Measurements from ENCODE around the gene SLC40A1.

The SLC40A1 gene

DNA sequence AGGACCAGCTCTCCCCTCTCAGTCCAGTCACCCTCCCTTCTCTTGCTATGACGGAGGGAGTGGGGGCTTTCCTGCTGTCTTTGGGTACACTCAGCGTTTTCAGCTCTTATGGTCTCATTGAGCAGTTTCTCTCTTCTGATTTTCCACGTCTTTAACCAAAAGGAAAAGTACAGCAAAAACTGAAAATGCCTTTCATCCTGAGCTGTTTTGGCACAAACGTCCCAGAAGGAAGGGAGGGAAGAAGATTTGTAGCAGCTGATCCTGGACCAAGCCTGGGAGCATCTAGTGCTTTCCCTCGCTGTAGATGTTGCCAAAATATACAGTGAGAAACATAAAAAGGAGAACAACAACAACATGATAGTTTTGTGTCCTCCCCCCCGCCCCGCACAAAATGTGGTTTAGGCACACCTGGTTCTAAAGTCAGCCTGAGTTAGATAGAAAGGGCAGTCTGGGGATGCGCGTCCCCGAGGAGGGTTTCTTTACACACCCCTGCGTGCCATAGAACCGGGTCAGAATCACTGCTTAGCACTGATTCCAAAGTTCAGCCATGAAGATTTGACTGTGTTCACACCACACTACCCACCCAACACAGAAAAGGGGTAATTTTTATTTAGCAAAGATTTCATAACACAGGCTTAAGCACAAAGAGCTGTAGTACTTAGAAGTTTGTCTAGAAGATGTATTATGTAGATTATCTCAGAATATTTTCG is 53.4 kb downstream of the SLC40A1 start:
- no peak overlapping the region for H3K4me3 ChIP-seq (ENCODE audit: control insufficient read depth, low read depth, low read length)
- TF ChIP-seq, protein P1, sequence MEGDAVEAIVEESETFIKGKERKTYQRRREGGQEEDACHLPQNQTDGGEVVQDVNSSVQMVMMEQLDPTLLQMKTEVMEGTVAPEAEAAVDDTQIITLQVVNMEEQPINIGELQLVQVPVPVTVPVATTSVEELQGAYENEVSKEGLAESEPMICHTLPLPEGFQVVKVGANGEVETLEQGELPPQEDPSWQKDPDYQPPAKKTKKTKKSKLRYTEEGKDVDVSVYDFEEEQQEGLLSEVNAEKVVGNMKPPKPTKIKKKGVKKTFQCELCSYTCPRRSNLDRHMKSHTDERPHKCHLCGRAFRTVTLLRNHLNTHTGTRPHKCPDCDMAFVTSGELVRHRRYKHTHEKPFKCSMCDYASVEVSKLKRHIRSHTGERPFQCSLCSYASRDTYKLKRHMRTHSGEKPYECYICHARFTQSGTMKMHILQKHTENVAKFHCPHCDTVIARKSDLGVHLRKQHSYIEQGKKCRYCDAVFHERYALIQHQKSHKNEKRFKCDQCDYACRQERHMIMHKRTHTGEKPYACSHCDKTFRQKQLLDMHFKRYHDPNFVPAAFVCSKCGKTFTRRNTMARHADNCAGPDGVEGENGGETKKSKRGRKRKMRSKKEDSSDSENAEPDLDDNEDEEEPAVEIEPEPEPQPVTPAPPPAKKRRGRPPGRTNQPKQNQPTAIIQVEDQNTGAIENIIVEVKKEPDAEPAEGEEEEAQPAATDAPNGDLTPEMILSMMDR (conservative IDR thresholded peaks at IDR 0.05; ENCODE audit: control insufficient read depth, insufficient read depth, low read depth, low read length) = no peak
- DNase-seq (ENCODE audit: low read depth) = no peak

DNA sequence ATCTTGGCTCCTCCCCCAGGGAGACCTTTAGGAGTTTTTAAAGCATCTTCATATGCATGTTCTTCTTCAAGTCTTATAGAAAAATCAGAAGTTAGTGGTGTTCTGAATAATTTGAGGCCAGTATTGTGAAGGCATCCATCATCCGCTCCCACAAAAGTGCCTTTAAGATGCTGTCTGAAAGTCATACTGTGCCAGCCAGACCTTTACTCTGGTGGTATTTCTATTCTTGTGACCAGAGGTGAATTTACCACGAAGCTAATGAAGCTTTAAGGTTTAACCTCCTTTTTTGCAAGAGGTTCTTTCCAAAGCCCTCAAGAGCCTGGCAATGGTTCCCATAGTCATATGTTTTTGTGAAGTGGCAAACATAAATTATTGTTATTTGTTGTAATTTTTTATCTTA is 54.3 kb downstream of the SLC40A1 start:
- no peak overlapping the region for H3K4me3 ChIP-seq (ENCODE audit: control insufficient read depth, low read depth, low read length)
- TF ChIP-seq, protein P1 (conservative IDR thresholded peaks at IDR 0.05; ENCODE audit: control insufficient read depth, insufficient read depth, low read depth, low read length) = no peak
- no peak for DNase-seq (ENCODE audit: low read depth)

DNA sequence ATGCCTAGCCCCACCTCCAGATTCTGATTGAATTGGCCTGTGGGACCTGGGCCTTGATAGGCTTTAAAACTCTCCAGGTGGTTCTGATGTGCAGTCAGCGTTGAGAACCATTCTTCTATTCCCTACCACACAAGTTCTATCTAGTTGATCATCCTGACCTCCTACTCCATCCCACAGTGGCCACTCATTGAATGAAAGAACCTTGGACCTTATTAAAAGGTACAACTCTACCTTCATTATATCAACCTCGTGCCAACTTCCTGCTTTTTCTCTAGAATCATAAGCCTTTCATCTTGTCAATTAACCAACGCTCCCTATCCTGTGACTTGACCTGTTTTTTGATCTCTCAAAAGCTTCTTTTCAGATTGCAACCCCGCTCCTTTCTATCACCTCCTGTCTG is 55.8 kb downstream of the SLC40A1 start:
- no peak overlapping the region for H3K4me3 ChIP-seq (ENCODE audit: control insufficient read depth, low read depth, low read length)
- TF ChIP-seq, protein P1 (conservative IDR thresholded peaks at IDR 0.05; ENCODE audit: control insufficient read depth, insufficient read depth, low read depth, low read length) = no peak
- DNase-seq (ENCODE audit: low read depth) = no peak

DNA sequence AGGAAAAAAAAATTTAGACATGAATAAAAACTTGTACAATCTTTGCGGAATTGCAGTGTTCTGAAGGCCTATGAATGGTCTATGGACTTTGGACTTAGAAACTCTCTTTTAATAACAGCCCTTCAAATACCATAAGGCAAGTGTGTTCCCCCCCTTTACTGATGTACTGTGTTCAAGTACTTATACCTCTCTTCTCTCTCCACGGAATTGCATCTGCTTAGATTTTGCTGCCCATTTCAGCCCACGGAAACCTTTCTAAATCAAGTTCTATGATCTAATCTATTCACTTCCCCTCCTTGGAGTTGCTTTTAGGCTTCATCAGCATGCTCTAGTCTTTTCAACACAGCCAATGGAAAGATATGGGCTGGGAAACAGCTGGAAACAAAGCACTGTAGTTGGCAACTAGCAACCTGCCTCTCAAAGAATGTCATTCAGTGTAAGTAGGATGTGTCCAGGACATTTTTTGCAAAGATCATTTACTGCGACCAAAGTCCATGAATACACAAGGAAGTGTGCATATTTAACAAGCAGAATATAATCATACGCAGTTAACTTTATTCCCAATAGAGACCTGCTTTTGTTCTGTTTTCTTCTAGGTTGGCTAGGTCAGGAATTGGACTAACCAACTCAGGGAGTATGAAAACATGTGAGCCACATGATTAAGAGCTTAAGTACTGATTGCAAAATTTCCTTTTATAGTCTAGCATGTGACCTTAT is 58.0 kb downstream of the SLC40A1 start:
- DNase-seq (ENCODE audit: low read depth) = peak; percentile 46
- TF ChIP-seq, protein P1 (conservative IDR thresholded peaks at IDR 0.05; ENCODE audit: control insufficient read depth, insufficient read depth, low read depth, low read length) = no peak
- no peak overlapping the region for H3K4me3 ChIP-seq (ENCODE audit: control insufficient read depth, low read depth, low read length)

DNA sequence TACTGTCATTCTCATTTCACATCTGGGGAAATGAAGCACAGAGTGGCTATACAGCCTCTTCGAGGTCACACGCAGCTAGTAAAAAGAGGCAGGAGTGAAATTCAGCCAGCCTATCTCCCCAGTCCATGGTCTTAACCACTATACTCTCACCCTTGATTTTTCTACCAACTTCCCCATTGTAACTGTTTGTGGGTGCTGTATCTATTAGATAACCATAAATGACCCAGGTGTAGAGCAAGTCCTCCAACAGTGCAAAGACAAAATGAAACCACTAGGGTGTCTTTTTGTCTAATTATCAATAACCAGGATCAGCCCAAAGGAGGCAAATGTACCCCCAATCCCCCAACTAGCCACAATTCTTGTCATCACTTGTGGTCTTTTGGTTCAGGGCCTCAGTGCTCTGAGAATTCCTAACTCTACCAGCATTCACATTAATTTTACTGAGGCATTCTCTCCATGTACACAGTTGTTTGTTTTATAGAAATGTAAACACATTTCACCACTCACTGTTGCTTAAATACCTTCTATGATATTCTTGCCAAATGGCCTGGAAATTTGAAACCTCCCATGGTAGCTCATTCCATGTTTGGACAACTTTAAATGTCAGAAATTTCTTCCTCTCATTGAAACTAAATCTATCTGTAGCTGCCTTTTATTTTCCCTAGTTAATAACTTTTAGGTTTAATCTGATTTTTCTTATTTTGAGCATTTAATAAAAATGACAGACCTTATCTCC is 58.7 kb downstream of the SLC40A1 start:
- no peak overlapping the region for H3K4me3 ChIP-seq (ENCODE audit: control insufficient read depth, low read depth, low read length)
- DNase-seq (ENCODE audit: low read depth) = no peak

More for the DNA sequence above, 58.7 kb downstream of the SLC40A1 start:
- TF ChIP-seq, protein P1 (conservative IDR thresholded peaks at IDR 0.05; ENCODE audit: control insufficient read depth, insufficient read depth, low read depth, low read length) = no peak
